Measurements from ENCODE around the gene ERC2.

Gene ERC2

GRCh38 chr3:55596212-55596611 is 872.1 kb downstream of the ERC2 start:
- no peak for DNase-seq

GRCh38 chr3:55595420-55595819 is 872.8 kb downstream of the ERC2 start:
- DNase-seq = no peak

DNA sequence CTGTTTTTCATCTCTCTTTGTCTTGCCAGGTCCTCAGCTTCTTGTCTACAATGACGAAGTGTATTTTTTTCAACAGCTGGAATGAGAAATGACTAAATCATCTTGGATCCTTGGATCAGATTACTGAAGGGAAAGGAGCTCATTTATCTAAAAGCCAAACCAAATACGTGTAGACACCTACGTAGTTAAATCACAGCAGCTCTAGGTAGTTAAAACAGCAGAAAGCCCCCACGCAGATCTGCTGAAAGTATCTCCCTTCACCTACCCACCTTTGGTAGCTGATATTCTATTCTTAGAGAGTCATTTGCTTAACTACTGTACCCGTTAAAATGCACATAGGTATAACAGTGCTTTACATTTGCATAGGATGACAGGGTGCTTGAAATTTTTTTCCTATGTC is 875.7 kb downstream of the ERC2 start:
- no peak for DNase-seq

DNA sequence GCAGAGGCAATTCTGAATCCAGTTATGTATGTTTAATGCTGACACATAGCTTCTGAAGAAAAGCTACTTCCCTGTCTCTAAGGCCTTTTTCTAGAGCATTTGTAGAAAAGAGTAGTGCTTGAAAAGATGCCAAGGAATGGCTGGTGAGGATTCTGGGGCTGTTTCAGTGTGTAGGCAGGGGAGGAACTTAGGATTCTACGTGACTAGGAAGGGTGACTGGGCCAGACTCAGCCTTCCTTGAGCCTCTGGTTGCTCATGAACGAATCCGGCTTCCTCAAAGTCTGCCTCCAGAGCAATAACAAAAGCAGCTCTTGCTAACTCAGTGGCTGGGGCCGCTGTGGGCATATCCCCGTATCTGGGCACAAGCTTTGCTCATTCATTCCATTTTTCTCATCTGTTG is 876.4 kb downstream of the ERC2 start:
- DNase-seq = no peak

DNA sequence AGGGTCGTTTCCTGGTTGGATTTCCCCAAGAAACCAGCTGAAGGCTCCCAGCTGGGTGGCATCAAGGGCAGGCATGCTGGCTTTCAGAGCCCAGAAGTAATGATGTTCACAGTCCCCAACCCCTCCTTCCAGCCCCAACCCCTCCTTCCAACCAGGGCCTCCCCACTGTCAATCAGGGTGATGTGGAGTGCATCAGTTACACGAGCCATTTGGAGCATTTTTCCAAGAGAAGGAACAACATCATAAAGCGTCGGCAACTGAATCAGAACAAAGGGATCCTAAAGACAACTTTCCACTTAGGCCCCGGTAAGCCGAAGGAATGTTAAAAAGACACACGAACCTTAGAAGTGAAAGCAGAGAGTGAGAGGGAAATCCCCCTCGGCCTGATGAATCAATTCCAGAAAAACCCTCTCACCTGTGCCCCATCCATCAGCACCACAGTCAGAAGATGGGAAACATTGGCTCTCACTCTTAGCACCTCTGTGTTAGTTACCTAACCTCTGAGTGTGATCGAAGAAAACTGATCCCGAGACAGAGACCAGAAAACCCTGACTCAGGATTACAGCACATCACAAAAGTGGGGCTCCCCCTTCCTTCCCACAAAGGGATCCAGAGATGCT is 880.0 kb downstream of the ERC2 start:
- DNase-seq = no peak

- DNase-seq = no peak
Measured at GRCh38 chr3:55585856-55586255, 882.4 kb downstream of the ERC2 start.

DNA sequence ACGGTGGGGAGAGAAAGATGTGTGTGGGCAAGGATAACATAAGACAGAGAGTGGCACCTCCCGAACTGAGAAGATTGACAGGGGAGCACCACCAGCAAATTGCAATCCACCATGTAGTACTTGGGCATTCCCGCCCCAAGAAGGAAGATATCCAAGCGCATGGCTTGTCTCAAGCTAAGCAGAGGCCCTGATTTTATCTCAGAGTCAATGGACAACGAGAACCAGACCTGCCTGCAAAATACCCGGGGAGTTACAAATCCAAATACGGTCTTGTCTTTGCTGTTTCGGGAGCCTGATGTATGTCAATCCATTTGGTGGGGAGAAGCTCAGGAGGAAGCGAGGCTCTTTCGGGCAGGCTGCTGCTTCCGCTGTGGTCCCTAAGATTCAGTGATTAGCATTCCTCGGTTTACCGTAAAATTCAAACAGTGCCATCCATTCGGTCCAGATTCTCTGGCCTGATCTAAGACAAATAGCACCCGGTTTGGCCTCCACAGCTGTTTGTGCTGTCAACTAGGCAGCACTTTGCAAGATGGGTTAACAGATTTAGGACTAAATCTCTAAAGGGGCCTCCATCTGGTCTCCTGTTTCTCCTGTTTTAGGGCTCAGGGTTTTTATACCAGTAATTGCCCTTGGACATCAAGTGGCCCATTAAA is 883.4 kb downstream of the ERC2 start:
- no peak for DNase-seq

DNA sequence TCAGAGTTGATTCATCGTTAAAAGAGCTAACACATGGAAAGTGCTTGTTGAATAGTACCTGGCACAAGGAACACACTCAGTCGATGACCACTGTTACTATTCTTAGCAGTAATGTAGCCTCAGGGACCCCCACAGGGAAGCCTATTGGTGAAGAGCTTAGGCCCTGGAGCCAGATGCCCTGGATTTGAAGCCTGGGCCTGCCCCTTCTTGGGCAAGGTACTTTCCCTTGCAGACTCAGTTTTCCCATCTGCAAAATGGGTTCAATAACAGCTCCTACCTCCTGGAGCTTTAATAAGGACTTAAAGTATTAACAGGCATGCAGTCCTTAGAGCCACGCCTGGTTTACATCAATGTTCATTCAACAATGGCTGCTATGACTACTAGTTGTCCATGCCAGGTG is 884.2 kb downstream of the ERC2 start:
- DNase-seq = no peak

DNA sequence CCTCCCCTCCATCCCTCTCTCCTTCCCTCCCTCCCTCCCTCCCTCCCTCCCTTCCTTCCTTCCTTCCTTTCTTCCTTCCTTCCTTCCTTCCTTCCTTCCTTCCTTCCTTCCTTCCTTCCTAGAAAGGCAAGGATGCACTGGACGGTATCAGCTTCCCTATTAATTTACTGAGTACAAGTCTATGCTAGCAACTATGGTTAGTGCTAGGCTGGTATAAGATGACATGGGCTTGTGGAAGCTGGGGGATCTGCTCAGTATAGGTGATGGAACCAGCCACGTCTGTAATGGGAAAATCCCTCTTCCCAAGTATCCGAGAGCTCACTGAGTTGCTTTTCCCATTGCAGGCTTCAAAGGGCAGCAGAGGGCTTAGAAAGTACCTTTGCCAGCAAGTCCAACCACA is 884.8 kb downstream of the ERC2 start:
- DNase-seq = no peak

- no peak for DNase-seq
Measured at GRCh38 chr3:55579496-55579895, 888.8 kb downstream of the ERC2 start.

- DNase-seq = no peak
Measured at GRCh38 chr3:55576621-55577388, 891.5 kb downstream of the ERC2 start.

DNA sequence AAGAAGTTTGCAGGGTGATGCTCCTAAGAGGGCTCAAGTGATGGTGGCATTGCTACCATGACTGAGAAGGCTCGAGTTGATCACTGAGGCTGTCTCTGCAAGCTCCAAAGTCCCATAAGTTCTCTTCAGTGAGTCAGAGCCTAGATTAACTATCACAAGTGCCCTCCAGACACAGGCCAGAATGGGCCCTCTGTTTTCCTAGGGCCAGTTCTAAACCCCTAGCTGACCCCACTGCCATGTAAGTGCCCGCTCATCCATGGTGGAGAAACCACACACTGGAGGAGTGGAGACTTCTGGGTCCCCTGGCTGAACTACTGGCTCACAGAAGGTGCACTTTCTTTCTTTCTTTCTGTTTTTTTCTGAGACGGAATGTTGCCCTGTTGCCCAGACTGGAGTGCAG is 893.6 kb downstream of the ERC2 start:
- DNase-seq = no peak

- DNase-seq = no peak
Measured at GRCh38 chr3:55572816-55573215, 895.5 kb downstream of the ERC2 start.

- DNase-seq = no peak
Measured at GRCh38 chr3:55571913-55572312, 896.4 kb downstream of the ERC2 start.

DNA sequence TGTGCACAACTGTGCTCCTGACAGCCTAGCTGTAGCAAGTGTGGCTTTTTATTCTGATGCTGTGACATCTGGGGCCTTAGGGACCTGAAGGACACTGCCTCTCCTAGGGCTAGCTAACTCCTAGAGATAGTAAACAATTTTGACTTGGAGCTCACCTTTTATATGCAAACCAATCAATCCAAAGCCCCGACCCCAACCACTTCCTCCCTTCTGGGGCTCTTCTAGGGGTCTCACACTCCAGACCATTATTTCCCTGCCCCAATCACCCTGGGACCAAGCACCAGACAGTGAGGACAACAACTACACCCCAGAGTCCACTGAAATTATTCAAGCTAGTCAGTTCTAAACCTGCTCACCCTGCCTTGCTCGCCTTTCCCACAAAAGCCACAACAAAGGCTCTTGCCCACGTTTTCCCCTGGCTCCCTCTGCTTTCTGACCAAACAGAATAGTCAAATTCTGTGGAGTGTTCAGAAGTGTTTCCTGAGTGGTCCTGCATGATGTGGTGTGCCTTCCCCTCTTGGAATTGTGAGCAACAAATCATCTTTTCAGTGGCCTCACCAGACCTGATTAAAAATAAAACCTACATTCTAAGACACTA is 897.0 kb downstream of the ERC2 start:
- DNase-seq = no peak

DNA sequence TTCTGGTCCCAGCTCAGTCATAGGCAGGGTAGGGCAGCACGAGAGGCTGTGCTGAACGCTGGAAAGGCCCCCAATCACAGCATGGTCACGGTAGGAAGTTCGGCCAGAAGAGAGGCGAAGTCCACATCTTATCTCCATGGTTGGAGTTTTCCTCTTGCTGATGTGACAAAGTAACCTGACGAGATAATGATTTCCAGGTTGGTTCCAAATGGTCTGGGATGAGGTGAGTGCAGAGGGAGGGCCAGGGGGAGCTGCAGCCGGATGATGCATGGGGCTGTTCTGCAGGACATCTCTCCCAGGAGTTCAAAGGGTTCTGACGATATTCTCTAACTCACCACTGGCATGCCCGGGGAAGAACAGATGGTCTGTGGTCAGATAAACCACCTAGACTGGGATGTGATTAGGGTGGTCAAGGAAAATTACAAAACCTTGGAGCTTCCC is 898.0 kb downstream of the ERC2 start:
- no peak for DNase-seq

DNA sequence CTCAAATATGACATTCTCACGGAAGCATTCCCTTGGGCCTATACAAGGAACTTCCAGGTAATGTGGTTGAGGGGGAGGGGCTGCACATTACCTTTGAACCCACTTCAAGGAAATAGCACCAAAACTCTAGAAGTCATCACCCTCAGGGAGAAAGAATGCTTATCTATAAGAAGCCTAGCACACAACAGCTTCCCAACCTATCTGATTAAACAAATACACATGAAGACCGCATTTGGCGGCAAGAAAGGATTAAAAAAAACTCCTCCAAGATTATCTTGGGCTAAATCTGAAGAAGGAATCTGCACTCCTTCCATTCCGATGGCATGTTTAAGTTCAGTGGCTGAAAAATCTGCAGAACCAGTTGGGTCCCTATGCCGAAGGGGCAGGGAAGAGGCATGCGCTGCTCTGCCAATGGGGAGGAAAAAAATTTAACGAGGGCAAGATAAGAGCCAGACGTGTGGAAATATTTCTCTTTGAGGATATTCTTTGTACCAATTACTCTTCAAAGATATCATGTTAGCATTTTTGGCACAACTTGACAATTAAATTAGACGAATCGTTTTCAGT is 899.2 kb downstream of the ERC2 start:
- DNase-seq = no peak

DNA sequence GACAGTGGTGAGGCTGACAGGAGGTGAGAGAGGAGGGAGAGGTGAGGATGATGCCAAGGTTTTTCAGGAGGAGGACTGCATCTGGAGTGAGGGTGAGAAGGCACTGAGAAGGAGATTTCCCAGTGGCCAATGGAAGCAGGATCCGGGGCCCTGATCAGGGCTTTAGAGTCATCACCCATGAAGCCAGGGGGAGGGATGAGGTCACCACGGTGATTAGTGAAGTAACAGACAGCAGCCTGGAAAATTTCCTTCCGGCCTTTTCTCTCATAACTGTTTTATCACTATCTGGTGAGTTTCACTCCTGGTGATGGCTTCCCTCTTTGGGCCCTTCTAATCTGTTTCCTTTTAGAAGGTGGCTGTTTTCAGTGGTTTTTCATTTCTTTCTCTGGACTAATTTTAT is 900.7 kb downstream of the ERC2 start:
- no peak for DNase-seq

DNA sequence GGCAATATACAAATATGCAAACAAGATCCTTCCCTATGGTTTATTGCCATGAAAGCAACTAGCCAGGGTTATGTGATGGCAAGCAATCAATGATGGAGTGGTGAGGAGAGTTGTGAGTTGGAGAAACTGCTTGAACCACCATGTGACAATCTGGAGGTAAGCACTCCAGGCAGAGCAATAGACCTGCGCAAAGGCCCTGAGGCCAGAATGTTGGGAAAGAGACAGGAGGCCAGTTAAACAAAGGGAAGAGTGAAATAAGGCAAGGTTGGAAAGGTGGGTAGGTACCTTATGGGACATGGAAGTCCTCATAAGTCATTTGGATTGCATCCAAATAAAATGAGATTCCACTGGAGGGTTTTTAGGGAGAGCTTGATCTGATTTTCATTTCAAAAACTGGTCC is 901.1 kb downstream of the ERC2 start:
- no peak for DNase-seq

- no peak for DNase-seq
Measured at GRCh38 chr3:55565521-55565920, 902.7 kb downstream of the ERC2 start.

DNA sequence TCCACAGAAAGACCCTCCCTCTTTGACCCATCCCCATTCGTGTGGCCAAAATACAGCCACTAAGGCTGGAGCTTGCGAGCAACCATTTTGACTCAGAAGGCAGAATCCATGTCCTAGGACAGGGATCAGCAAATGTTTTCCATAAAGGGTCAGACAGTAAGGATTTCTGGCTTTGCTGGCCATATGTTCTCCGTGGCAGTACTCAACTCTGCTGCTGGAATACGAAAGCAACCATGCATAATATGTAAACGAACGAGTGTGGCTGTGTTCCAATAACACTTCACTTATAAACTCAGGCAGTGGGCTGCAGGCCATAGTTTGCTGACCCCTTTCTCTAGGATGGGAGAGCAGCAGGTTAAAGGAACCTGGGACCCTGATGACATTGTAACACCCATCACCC is 903.5 kb downstream of the ERC2 start:
- DNase-seq = no peak

DNA sequence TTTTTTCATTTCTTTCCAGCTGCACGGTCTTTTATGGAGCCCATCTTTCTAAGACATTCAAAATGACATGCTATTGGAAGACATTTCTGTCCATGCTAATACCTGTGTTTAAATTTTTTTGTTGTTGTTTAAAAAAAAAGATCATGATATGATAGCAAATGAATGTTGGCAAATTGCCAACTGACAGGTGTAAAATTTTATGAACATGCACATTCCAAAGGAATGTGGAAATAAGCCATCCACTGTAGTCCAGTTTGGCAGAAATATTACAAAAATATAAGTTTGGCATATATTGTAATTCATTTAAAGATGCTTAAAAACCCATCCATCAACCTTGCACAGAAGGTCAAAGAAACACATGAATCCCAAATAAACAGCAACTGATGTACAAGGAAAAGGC is 905.6 kb downstream of the ERC2 start:
- DNase-seq = no peak

All from effector CD8-positive, alpha-beta T cell (primary cell).